ENCODE measurements around the gene PBX1.

PBX1 gene

DNA sequence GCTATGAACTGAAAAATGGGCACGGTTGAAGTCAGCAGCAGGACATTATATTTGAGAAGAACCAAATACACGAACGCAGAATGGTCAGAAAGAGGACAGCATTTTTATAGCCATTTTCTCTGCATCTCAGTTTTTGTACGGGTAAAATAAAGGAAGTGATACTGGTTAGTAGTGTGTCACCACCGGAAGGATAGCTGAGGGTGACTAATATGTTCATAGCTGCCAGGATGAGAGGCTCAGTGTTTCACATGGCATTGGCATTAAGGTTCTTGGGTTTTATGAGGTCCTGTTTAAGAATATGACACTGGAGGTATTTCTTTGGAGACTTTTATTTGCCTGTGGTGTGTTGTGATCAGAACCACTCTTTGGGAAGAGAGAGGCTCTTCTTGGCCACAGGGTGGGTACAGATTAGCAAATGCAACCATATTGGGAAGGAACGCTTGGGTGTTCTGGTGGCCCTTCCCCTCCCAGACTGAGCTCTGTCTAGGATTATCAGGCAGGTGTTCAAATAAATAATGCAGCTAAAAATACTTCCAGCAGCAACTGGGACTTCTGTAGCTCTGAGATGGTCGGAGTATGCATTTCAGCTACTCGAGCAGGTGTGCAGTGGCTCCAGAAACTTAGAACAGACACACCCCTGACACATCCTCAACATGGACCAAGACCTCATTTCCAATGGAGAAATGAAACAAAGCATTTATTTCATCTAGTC, 158.2 kb downstream of the PBX1 start (continued):
- TF ChIP-seq ZFP41 (tag by site-specific recombination; IDR thresholded peaks at IDR 0.05; ENCODE audit: borderline replicate concordance), result no peak
- TF ChIP-seq ZNF792 (tag by site-specific recombination; IDR thresholded peaks at IDR 0.05), result no peak
- TF ChIP-seq, protein P1, sequence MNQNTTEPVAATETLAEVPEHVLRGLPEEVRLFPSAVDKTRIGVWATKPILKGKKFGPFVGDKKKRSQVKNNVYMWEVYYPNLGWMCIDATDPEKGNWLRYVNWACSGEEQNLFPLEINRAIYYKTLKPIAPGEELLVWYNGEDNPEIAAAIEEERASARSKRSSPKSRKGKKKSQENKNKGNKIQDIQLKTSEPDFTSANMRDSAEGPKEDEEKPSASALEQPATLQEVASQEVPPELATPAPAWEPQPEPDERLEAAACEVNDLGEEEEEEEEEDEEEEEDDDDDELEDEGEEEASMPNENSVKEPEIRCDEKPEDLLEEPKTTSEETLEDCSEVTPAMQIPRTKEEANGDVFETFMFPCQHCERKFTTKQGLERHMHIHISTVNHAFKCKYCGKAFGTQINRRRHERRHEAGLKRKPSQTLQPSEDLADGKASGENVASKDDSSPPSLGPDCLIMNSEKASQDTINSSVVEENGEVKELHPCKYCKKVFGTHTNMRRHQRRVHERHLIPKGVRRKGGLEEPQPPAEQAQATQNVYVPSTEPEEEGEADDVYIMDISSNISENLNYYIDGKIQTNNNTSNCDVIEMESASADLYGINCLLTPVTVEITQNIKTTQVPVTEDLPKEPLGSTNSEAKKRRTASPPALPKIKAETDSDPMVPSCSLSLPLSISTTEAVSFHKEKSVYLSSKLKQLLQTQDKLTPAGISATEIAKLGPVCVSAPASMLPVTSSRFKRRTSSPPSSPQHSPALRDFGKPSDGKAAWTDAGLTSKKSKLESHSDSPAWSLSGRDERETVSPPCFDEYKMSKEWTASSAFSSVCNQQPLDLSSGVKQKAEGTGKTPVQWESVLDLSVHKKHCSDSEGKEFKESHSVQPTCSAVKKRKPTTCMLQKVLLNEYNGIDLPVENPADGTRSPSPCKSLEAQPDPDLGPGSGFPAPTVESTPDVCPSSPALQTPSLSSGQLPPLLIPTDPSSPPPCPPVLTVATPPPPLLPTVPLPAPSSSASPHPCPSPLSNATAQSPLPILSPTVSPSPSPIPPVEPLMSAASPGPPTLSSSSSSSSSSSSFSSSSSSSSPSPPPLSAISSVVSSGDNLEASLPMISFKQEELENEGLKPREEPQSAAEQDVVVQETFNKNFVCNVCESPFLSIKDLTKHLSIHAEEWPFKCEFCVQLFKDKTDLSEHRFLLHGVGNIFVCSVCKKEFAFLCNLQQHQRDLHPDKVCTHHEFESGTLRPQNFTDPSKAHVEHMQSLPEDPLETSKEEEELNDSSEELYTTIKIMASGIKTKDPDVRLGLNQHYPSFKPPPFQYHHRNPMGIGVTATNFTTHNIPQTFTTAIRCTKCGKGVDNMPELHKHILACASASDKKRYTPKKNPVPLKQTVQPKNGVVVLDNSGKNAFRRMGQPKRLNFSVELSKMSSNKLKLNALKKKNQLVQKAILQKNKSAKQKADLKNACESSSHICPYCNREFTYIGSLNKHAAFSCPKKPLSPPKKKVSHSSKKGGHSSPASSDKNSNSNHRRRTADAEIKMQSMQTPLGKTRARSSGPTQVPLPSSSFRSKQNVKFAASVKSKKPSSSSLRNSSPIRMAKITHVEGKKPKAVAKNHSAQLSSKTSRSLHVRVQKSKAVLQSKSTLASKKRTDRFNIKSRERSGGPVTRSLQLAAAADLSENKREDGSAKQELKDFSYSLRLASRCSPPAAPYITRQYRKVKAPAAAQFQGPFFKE (tag by site-specific recombination; IDR thresholded peaks at IDR 0.05; ENCODE audit: borderline replicate concordance), result no peak

DNA sequence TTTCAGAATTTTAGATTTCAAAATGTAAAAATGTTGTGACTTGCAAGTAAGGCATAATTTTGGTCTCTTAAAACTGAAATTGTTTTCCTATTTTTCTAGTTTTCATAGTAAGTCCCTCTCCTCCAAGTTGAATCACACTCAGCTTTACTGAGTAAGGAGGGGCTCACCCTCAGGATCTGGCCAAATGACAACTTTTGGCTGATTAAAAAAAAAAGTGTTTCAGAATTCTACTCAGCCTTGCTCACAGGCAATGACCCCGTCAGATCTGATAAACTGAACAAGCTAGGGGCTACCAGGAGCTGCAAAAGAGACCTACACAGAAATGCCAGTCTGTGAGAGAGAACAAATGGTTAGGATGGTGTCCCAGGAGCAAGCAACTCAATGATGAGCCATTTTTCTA, 159.8 kb downstream of the PBX1 start:
- H3K4me1 ChIP-seq (ENCODE audit: control insufficient read depth, insufficient read depth, low read length), result no peaks in the 10 kb centered on the region
- ChIA-PET CTCF (no interaction called here), POLR2A (no interaction called here)
- no peak overlapping the region for H3K27ac ChIP-seq (ENCODE audit: extremely low read depth, low read depth, low read length)
- H3K4me3 ChIP-seq (ENCODE audit: low read depth, low read length), result no peak overlapping the region
- no peaks in the 10 kb centered on the region for H3K36me3 ChIP-seq (ENCODE audit: control insufficient read depth in 2 of 2, insufficient read depth in 1 of 2, low read length in 2 of 2)
- TF ChIP-seq ZFP41 (tag by site-specific recombination; IDR thresholded peaks at IDR 0.05; ENCODE audit: borderline replicate concordance) (no peak), ZNF302 (tag by site-specific recombination; IDR thresholded peaks at IDR 0.05; ENCODE audit: low read depth) (no peak), PRDM1 (tag by site-specific recombination; IDR thresholded peaks at IDR 0.05) (no peak), ZNF416 (tag by site-specific recombination; IDR thresholded peaks at IDR 0.05) (no peak)
- TF ChIP-seq, protein P2, sequence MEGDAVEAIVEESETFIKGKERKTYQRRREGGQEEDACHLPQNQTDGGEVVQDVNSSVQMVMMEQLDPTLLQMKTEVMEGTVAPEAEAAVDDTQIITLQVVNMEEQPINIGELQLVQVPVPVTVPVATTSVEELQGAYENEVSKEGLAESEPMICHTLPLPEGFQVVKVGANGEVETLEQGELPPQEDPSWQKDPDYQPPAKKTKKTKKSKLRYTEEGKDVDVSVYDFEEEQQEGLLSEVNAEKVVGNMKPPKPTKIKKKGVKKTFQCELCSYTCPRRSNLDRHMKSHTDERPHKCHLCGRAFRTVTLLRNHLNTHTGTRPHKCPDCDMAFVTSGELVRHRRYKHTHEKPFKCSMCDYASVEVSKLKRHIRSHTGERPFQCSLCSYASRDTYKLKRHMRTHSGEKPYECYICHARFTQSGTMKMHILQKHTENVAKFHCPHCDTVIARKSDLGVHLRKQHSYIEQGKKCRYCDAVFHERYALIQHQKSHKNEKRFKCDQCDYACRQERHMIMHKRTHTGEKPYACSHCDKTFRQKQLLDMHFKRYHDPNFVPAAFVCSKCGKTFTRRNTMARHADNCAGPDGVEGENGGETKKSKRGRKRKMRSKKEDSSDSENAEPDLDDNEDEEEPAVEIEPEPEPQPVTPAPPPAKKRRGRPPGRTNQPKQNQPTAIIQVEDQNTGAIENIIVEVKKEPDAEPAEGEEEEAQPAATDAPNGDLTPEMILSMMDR (tag by site-specific recombination; IDR thresholded peaks at IDR 0.05), result no peak
- no peaks in the 10 kb centered on the region for H3K9me3 ChIP-seq (ENCODE audit: control insufficient read depth, insufficient read depth, low read depth, low read length)

DNA sequence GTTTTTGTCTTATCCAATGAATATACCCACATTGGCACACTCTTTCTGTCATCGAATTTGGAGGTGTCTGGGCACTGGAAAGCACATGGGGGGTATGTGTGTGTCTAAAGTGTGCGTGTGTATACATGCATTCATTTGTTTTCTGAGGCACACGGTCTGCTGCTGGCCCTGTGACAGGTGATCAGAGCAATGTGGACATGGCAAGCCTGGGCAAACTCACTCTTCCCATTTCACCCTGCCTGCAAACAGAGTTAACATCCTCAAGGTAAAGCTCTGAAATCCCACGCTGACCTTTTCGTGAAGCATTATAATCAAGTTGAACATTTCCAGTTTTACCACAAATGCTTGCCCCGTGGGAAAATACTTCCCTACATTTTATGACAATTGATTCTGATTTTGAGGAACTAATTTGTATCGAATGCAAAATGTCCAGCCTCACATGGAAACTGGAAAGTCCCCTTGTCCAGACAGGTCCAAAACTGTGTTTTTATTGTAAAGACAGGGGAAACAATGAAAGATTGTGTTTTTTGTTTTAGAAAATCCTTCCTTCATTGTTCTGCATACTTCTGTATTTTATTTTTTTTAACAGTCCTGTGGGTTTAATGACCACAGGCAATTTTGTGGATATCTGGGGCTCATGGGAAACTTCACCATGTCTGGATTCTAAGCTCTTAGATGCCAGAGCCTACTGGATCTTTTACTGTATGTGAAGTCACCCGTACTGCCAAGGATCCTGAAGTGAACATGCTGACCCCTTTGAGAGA, 160.9 kb downstream of the PBX1 start:
- POLR2A ChIA-PET, result no interaction called here
- no peaks in the 10 kb centered on the region for H3K9me3 ChIP-seq (ENCODE audit: control insufficient read depth, insufficient read depth, low read depth, low read length)
- no peaks in the 10 kb centered on the region for H3K36me3 ChIP-seq (ENCODE audit: control insufficient read depth in 2 of 2, insufficient read depth in 1 of 2, low read length in 2 of 2)
- H3K4me1 ChIP-seq (ENCODE audit: control insufficient read depth, insufficient read depth, low read length), result no peaks in the 10 kb centered on the region
- no peak overlapping the region for H3K4me3 ChIP-seq (ENCODE audit: low read depth, low read length)
- TF ChIP-seq ZFHX2 (tag by site-specific recombination; conservative IDR thresholded peaks at IDR 0.05) (no peak), ZNF302 (tag by site-specific recombination; IDR thresholded peaks at IDR 0.05; ENCODE audit: low read depth) (no peak), ZNF10 (tag by site-specific recombination; IDR thresholded peaks at IDR 0.05) (no peak), ZNF433 (tag by site-specific recombination; IDR thresholded peaks at IDR 0.05; ENCODE audit: low read depth) (no peak), ZNF155 (tag by site-specific recombination; IDR thresholded peaks at IDR 0.05) (no peak), SP3 (tag by site-specific recombination; IDR thresholded peaks at IDR 0.05) (no peak), HOXC10 (CRISPR knock-in tag; IDR thresholded peaks at IDR 0.05) (no peak), BCL11A (tag by site-specific recombination; IDR thresholded peaks at IDR 0.05; ENCODE audit: low read depth) (no peak)
- CTCF ChIA-PET, result interaction anchor here (0.5 to 1.0 kb wide), 4 partner anchors 18 to 117 kb away, joined by 3 to 4 read pairs (median 4); no protein-coding TSS in a partner anchor
- H3K27ac ChIP-seq (ENCODE audit: extremely low read depth, low read depth, low read length), result no peak overlapping the region
